ENCODE measurements around the gene MAF. TPM values are rescaled to one million over a fixed set of nuclear protein-coding genes. Genes with fewer than 3 reads are reported as not detected.

The MAF gene
- total RNA-seq, 2 experiments from 2014 or later: 36.0 to 36.2 TPM

DNA sequence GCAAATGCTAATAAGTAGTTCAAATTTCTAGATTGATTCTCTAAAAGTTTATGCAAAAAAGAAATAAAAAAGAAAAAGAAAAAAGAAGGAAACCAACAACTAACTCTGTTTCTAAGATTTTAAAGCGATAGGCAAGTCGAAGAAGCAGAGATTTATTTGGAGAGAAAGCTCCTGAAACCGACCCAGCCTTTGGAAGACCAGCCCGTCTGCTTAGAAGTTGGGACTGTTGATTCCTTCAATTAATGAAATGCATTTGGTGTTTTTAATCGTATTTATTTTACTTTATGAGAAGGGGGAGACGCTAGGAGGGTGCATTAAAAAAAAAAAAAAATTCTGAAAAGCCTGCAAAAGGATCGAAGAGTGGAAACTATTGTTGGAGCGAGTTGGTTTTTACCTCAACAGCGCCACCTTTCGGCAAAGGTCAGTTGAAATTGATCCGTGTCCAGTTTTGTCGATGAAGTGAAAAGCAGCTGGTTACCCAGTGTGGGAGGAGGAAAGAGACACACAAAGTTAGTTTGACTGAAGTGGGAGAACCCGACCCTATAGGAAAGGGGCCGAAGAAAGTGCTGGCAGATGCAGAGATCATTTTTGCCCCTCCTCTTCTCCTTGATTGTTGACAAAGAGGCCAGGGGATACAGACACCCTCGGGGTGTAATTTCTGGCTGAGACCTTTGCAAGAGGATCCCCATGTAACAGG lies 1.5 kb upstream of the MAF start:
- Histone ChIP-seq H3K4me1 (ENCODE audit: insufficient read depth, low read length) (peaks cover 20% of the 10 kb centered on the region), H3K27me3 (ENCODE audit: control insufficient read depth in 1 of 2, insufficient read depth in 2 of 2, low read length in 2 of 2) (no peaks in the 10 kb centered on the region), H3K27ac (ENCODE audit: low read depth in 1 of 2, low read length in 2 of 2) (peak overlapping the region; percentile 27 to 32), H3K4me3 (ENCODE audit: low read length) (peak overlapping the region; percentile 72), H3K9me3 (ENCODE audit: control insufficient read depth in 1 of 2, insufficient read depth in 1 of 2, low read length in 2 of 2) (no peaks in the 10 kb centered on the region), H3K36me3 (ENCODE audit: insufficient read depth, low read length) (no peaks in the 10 kb centered on the region)
- H3K27ac Mint-ChIP-seq: peak overlapping the region; percentile 93
- intact Hi-C loops (cut with DNase I, micrococcal nuclease): loop anchor here (1.0 to 10.0 kb wide), 12 partner anchors 320 to 1877 kb away; partner anchors contain the start of gene NUDT7 (in 1 of the 2)
- DNase-seq (peak; percentile 71 to 92 (median 82)), ATAC-seq (ENCODE audit: poor library complexity) (peak; percentile 6)
- peaks cover 18% of the 10 kb centered on the region for H3K36me3 Mint-ChIP-seq (ENCODE audit: low read depth)
- H3K4me3 Mint-ChIP-seq: peak overlapping the region; percentile 98
- H3K4me1 Mint-ChIP-seq (ENCODE audit: low read depth): peaks cover 32% of the 10 kb centered on the region
- H3K27me3 Mint-ChIP-seq: peaks cover 11% of the 10 kb centered on the region
- no peaks in the 10 kb centered on the region for H3K9me3 Mint-ChIP-seq
- ChIA-PET POLR2A (interaction anchor here (0.7 to 2.8 kb wide), 9 partner anchors 12 to 1097 kb away, joined by 3 to 19 read pairs (median 3); no protein-coding TSS in a partner anchor), CTCF (interaction anchor here (0.7 to 1.6 kb wide), 14 partner anchors 15 to 1502 kb away, joined by 3 to 5 read pairs (median 3); partner anchors contain the start of gene WWOX)
- TF ChIP-seq, protein P1, sequence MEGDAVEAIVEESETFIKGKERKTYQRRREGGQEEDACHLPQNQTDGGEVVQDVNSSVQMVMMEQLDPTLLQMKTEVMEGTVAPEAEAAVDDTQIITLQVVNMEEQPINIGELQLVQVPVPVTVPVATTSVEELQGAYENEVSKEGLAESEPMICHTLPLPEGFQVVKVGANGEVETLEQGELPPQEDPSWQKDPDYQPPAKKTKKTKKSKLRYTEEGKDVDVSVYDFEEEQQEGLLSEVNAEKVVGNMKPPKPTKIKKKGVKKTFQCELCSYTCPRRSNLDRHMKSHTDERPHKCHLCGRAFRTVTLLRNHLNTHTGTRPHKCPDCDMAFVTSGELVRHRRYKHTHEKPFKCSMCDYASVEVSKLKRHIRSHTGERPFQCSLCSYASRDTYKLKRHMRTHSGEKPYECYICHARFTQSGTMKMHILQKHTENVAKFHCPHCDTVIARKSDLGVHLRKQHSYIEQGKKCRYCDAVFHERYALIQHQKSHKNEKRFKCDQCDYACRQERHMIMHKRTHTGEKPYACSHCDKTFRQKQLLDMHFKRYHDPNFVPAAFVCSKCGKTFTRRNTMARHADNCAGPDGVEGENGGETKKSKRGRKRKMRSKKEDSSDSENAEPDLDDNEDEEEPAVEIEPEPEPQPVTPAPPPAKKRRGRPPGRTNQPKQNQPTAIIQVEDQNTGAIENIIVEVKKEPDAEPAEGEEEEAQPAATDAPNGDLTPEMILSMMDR (IDR thresholded peaks at IDR 0.05): peak; percentile 91

DNA sequence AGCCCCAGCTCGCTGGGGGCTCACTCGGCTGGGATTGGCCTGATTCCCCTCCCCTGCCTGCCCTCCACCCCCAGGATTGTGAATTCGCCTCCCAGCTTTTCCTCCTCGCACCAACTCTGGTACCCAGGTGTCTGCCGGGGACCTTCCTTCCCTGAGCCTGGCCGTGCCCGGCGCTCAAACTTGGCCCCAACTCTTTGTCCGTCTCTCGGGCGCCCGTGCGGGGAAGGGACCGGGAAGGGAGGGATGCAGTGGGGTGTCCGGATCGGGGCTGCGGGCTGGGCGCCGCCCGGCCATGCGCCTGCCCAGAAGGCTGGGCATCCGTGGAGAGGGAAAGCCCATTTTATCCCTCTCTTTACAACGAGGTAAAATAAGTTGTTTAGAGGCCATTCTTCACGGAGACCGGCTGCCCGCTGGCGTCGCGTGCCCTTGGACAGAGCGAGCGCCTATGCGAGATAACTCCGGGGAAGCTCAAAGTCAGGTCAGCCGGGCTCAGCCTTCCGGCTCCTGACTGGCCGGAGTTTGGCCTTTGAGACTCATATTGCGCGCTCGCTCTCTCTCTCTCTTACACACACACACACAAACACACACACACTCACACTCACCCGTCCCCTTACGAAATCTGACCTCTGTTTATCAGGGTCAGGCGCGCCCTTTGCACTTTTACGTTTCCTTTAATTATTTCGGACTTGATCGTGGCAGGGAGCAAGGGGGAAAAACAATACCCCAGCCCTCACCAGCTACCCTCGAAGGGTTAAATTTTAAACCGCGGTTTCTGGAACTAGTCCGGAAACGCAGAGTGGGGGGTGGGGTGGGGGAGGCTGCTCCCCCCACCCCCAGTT lies 774 bp upstream of the MAF start:
- intact Hi-C loops (cut with DNase I, micrococcal nuclease): loop anchor here (2.0 to 10.0 kb wide), 10 partner anchors 319 to 1877 kb away; partner anchors contain the start of gene NUDT7 (in 1 of the 2)
- peaks cover 18% of the 10 kb centered on the region for H3K36me3 Mint-ChIP-seq (ENCODE audit: low read depth)
- H3K27ac ChIP-seq (ENCODE audit: low read depth in 1 of 2, low read length in 2 of 2): peak overlapping the region; percentile 27 to 32
- DNase-seq (peak in 10 of 14 experiments; percentile 13 to 63 (median 28)), ATAC-seq (ENCODE audit: poor library complexity) (peak; percentile 5)
- peaks cover 31% of the 10 kb centered on the region for H3K4me1 Mint-ChIP-seq (ENCODE audit: low read depth)
- H3K27me3 Mint-ChIP-seq: peaks cover 10% of the 10 kb centered on the region
- TF ChIP-seq, protein P1 (IDR thresholded peaks at IDR 0.05): no peak
- H3K4me3 Mint-ChIP-seq: peak overlapping the region; percentile 98
- CTCF ChIA-PET: interaction anchor here (0.7 to 1.6 kb wide), 8 partner anchors 31 to 1502 kb away, joined by 3 to 5 read pairs (median 3); partner anchors contain the start of gene WWOX
- H3K27me3 ChIP-seq (ENCODE audit: control insufficient read depth in 1 of 2, insufficient read depth in 2 of 2, low read length in 2 of 2): no peaks in the 10 kb centered on the region
- no peaks in the 10 kb centered on the region for H3K9me3 ChIP-seq (ENCODE audit: control insufficient read depth in 1 of 2, insufficient read depth in 1 of 2, low read length in 2 of 2)
- H3K27ac Mint-ChIP-seq: peak overlapping the region; percentile 93
- no peaks in the 10 kb centered on the region for H3K9me3 Mint-ChIP-seq
- no peaks in the 10 kb centered on the region for H3K36me3 ChIP-seq (ENCODE audit: insufficient read depth, low read length)
- POLR2A ChIA-PET: interaction anchor here (0.7 to 2.8 kb wide), 17 partner anchors 11 to 1096 kb away, joined by 3 to 19 read pairs (median 3); no protein-coding TSS in a partner anchor
- peaks cover 20% of the 10 kb centered on the region for H3K4me1 ChIP-seq (ENCODE audit: insufficient read depth, low read length)
- H3K4me3 ChIP-seq (ENCODE audit: low read length): peak overlapping the region; percentile 72

All from CD4-positive, alpha-beta T cell (primary cell).